GM19043 (cell line): Measurements from ENCODE around the gene PDGFRB.

Source experiments
- ATAC-seq: cut with Tn5 transposase; IDR thresholded peaks from one replicate; pipeline ENCODE4 v1.9.1; 2021; ENCODE audit warnings: low read depth; ENCODE audit not compliant: unreplicated experiment

The PDGFRB gene

GRCh38 chr5:150147670-150148069 lies 8.0 kb downstream of the PDGFRB start:
- ATAC-seq, result no peak

- no peak for ATAC-seq
These were observed 8.6 kb downstream of the PDGFRB start for GRCh38 chr5:150146862-150147601.

- ATAC-seq, result no peak
These were observed 9.4 kb downstream of the PDGFRB start for GRCh38 chr5:150146235-150146634.

DNA sequence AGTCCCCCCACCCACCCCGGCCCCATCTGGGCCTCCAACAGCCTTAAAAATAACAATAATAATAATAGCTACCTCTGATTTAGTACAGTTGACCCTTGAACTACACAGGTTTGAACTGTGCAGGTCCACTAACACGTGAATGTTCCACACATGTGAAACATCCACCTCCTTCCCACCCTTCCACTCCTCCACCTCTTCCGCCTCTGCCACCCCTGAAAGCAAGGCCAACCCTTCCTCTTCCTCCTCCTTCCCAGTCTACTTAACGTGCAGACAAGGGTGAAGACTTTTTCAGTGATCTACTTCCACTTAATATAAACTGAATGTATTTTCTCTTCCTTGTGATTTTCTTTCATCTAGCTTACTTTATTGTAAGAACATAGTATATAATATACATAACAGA lies 10.8 kb downstream of the PDGFRB start:
- no peak for ATAC-seq

- no peak for ATAC-seq
These were observed 11.3 kb downstream of the PDGFRB start for GRCh38 chr5:150144246-150144801.

DNA sequence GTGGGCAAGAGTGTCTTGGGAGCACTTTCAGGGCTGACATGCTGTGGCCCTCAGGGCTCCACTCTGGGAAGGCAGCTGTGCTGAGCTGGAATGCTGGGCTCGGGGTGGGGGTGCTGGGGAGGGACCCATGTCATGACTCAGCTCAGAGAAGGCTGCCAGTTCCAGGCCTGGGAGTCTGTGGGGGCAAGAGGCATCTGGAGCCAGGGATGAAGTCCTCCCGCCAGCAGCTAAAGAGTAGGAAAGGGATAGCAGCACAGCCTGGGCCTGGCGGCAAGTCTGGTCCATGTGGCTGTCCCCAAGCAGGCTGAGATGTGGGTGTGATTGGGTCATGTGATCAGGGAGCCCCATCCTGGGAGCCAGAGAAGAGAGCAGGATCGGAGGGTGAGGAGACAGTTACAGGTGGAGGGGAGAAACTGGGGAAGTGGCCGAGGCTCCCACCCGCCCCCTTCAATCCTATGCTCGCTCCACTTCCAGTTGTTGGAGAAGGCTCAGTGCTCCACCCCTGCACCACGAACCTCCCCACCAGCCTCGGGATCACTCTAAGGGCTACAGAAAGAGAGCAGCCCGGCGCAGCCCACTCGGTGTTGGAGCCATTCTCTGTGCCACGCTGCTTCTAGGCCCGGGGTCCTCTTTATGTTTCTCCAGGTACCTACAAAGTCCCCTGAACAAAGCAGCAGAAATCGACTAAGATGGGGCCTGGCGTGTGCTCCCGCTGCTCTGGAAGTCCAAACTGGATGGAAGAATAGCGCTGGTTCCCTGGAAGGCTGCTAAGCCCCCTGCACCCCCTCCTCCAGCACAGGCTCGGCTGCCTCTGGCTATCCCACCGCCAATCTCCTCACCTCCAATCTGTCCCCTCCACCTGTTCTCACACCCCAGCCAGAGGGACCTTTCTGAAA lies 12.0 kb downstream of the PDGFRB start:
- no peak for ATAC-seq

DNA sequence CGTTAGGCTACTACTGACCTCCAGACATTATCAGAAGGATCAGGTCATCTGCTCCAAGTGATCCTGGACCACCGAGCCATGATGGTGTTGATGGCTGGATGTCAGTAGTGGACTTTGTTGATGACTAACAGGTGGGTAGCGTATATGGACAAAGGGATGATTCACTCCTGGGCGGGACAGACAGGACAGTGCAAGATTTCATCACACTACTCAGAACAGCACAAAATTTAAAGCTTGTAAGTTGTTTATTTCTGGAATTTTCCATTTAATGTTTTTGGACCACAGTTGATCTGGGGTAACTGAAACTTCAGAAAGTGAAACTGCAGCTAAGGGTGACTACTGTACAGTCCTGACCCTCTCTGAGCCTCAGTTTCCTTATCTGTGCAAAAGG lies 12.7 kb downstream of the PDGFRB start:
- ATAC-seq, result no peak

DNA sequence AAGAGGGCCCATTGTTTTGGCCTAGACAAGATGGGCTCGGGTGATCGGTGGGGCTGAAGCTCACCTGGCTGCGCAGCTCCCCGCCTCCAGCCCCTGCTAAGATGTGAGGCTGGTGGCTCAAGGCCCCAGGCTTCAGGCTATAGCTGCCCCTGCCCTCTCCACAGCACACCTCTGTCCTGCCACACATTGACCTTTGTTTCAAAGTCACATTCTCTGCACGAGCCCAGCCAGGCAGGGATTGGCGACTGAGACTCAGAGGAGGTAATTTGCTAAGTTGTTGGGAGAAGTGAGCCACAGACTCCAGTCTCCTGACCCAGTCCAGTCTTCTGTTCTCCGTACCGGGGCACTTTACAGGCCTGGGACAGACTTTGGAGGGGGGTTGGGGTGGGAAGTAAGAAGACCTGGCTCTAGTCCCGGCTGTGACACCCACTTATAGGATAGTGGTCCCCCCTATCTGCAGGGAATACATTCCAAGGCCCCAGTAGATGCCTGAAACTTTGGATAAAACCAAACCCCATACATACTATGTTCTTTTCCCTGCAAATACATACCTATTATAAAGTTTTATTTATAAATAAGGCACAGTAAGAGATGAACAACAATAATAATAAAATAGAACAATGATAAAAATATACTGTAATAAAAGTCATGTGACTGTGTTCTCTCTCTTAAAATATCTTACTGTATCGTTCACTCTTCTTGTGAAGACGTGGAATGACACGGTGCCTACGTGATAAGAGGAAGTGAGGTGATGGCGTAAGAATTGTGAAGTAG lies 13.3 kb downstream of the PDGFRB start:
- ATAC-seq, result no peak

DNA sequence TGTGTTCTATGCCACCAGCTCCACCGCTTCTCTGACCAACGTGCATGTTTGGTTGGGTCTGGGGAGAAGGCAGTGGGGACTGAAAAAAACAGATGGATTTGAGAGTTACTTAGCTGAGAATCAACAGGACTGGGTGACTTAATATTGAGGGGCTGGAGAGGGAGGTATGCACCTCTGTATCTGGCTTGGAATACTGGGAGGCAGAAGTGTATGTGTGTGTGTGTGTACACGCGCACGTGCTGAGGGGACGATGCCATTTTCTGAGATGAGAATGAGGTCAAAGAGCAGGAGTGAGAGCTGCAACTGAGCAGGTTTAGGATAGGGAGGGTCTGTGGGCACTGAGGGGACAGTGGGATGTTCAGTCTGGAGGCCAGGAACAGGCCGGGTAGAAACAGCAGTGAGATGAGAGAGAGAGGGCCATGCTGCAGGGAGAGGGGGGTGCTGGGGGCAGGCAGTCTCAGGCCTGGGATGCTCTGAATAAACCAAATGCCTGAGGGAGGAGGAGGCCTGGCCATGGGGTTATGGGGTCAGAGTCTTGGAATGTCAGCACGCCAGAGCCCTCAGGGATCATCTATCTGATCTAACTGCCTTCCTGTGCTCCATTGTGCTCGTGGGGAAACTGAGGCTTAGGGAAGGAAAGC lies 14.0 kb downstream of the PDGFRB start:
- ATAC-seq, result no peak

DNA sequence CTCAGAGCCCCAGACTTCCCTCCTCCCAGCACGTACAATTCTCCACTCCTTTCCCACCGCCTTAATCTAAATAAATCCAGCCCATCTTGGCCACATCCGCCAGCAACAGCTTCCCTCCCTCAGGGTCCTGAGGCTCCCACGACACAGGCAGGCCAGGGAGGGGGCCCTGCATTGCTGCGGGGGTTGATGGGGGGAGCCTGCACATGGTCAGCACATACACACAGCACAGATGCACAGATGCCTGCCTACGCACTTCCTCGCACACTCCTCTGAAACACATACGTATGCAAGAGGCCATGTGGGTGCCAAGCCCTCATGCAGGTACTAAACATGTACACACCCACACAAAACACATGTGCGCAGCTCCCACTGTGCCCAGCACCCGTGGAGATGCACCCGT lies 14.8 kb downstream of the PDGFRB start:
- ATAC-seq, result no peak

- no peak for ATAC-seq
These were observed 16.3 kb downstream of the PDGFRB start for GRCh38 chr5:150139334-150139733.

- no peak for ATAC-seq
These were observed 16.9 kb downstream of the PDGFRB start for GRCh38 chr5:150138551-150139265.

DNA sequence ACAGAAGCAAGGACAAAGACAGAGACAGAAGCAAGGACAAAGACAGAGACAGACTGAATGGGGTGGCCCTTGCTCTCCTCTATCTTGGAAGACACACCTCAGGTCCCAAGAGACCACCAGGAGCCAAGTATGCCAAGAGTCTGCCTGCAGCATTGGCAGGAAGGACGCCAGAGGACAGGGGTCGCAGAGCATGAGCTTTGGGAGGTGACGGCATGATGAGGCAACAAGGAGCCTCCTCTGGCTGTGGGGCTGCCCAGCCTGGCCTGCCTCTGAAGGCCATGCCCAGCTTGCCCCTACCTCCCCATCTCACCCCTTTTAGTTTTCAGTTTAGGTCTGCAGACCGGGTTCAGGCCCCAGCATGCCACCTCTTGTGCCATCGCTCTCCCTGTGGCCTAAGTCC lies 17.6 kb downstream of the PDGFRB start:
- ATAC-seq, result no peak

GRCh38 chr5:150137168-150137957 lies 18.3 kb downstream of the PDGFRB start:
- no peak for ATAC-seq

DNA sequence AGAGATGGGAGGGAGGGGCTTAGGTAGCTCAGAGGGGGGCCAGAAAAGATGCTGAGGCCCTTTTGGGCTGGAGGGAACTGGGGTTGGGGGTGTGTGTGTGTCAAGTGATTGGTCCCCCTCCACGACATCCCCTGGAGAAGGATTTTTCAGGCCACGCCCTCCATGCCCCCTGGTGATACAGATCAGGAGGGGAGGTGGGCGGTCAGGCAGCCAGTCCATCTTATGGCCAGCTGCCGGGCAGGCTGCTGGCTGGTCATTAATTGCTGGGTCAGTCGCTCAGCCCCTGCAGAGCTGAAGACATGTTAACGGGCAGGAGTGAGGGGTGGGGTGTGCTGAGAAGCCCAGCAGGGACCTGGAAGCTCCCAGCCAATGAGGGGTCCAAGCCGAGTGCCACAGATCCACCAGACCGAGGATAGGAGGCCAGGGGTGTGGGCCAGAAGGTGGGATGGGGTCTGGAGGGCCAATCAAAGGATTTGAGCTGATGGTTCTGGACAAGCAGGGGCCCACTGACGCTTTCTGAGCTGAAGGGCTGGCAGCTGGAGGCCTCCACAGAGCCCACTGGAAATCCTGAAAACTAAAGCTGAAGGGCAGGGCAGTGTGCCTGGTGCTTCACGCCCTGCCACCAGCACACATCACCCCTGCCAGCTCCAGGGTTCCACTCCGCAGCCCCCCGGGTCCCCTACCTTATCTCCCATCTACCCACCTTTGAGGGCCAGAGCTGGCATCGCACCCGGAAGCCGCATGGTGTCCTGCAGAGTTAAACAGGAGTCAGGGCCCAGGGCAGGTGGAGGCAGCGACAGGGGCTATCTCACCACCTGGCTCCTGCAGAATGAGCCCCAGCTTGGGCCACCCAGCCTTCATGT lies 19.1 kb downstream of the PDGFRB start:
- no peak for ATAC-seq

DNA sequence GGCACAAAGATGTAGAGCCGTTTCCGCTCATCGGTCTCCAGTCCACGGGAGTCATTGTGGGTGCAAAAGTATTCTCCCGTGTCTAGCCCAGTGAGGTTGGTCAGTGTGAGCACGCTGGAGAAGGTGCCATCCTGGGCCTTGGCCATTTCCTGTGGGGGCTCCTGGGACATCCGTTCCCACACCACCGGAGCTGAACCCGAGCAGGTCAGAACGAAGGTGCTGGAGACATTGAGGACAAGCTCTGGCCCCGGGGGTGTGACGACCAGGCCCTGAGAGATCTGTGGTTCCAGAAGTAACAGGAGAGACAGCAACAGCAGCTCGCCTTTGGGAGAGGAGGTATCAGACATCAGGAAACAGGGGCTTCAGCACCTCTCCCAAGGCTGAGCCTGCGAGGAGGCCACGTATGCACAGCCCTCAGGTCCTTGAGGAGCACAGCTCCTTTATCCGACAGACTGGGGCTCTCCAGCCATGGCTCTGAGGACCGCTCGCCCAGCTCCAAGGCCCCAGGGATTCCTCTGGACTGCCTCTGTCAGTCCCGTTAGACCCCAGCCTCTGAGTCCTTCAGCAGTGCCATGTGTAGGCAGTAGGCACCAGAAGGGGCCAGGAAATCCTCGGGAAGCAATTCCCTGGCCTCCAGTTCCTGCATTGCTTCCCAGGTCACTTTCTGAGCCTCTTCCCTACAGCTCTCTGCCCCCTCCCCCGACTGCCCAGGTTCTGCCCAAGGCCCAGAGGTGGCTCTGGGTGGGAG lies 19.9 kb downstream of the PDGFRB start:
- ATAC-seq, result no peak

DNA sequence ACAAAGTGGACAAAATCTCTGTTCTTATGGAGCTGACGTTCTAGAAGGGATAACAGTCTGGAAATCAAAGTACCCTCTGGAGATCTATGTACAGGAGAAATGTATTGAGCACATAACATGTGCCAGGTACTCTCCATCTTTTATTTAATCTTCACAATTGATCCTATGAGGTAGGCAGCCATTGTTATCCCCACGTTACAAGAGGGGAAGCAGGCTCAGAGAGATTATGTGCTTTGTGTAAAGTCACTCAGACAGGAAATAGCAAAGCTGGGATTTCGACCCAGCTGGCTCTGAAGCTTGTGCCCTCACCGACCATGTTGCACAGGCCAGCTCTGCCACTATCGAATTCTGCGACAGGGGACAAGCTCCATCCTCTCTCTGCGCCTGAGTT lies 21.5 kb downstream of the PDGFRB start:
- ATAC-seq, result no peak
